ENCODE results near the gene C11orf98.
"Not testable (repeated sequence)": the region's sequence is repeated elsewhere in the genome, so short reads cannot be mapped to it uniquely, and the experiment has no call there.

GRCh38 chr11:62693624-62694023, 28.6 kb upstream of the C11orf98 start:
- TF ChIP-seq CTCF (IDR thresholded peaks at IDR 0.05; ENCODE audit: insufficient read depth, low read length, poor library complexity, severe bottlenecking); EZH2phosphoT487 (conservative IDR thresholded peaks at IDR 0.05; ENCODE audit: low read length): not testable (repeated sequence)
